Astrocyte of the spinal cord (primary cell): ENCODE results near the gene PCDHAC2.
A peak's percentile ranks its signal among the peaks of the same experiment; 100 is the strongest.

ENCODE experiments used
- DNase-seq: peaks from one replicate; pipeline ENCODE4 v3.0.0; 2011; ENCODE audit warnings: low read depth, low spot score
- H3K4me3 ChIP-seq: 2 replicates; pipeline ENCODE4 v1.5.1; 2011; ENCODE audit warnings: low read depth, mild to moderate bottlenecking, low read length, moderate library complexity
- in situ Hi-C: cut with HindIII; loops from 2 replicates; pipeline ENCODE4 v1.10.0; 2017; ENCODE audit warnings: low sequenced_read_pairs
- TF ChIP-seq, protein P1 (sequence below): IDR thresholded peaks from 2 replicates; pipeline ENCODE4 v1.5.1; 2012; ENCODE audit warnings: low read depth, mild to moderate bottlenecking, low read length, inconsistent platforms

The PCDHAC2 gene, protein sequence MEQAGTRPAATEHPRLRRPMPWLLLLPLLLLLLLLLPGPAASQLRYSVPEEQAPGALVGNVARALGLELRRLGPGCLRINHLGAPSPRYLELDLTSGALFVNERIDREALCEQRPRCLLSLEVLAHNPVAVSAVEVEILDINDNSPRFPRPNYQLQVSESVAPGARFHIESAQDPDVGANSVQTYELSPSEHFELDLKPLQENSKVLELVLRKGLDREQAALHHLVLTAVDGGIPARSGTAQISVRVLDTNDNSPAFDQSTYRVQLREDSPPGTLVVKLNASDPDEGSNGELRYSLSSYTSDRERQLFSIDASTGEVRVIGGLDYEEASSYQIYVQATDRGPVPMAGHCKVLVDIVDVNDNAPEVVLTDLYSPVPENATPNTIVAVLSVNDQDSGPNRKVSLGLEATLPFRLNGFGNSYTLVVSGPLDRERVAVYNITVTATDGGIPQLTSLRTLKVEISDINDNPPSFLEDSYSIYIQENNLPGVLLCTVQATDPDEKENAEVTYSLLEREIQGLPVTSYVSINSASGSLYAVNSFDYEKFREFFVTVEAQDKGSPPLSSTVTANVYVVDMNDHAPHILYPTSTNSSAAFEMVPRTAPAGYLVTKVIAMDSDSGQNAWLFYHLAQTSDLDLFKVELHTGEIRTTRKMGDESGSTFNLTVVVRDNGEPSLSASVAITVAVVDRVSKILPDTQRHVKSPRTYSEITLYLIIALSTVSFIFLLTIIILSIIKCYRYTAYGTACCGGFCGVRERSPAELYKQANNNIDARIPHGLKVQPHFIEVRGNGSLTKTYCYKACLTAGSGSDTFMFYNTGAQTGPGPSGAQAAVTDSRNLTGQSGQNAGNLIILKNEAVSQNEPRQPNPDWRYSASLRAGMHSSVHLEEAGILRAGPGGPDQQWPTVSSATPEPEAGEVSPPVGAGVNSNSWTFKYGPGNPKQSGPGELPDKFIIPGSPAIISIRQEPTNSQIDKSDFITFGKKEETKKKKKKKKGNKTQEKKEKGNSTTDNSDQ

GRCh38 chr5:140966293-140967225, at the start of gene PCDHAC2:
Gene PCDHAC2 (plus strand): TSS chr5:140966476. CDS start chr5:140966767, 291 bp downstream.
- in situ Hi-C loops = no loop called here
- TF ChIP-seq, protein P1, sequence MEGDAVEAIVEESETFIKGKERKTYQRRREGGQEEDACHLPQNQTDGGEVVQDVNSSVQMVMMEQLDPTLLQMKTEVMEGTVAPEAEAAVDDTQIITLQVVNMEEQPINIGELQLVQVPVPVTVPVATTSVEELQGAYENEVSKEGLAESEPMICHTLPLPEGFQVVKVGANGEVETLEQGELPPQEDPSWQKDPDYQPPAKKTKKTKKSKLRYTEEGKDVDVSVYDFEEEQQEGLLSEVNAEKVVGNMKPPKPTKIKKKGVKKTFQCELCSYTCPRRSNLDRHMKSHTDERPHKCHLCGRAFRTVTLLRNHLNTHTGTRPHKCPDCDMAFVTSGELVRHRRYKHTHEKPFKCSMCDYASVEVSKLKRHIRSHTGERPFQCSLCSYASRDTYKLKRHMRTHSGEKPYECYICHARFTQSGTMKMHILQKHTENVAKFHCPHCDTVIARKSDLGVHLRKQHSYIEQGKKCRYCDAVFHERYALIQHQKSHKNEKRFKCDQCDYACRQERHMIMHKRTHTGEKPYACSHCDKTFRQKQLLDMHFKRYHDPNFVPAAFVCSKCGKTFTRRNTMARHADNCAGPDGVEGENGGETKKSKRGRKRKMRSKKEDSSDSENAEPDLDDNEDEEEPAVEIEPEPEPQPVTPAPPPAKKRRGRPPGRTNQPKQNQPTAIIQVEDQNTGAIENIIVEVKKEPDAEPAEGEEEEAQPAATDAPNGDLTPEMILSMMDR = no peak
- DNase-seq = no peak
- H3K4me3 ChIP-seq = peak within 1 kb of the TSS; percentile 37

DNA sequence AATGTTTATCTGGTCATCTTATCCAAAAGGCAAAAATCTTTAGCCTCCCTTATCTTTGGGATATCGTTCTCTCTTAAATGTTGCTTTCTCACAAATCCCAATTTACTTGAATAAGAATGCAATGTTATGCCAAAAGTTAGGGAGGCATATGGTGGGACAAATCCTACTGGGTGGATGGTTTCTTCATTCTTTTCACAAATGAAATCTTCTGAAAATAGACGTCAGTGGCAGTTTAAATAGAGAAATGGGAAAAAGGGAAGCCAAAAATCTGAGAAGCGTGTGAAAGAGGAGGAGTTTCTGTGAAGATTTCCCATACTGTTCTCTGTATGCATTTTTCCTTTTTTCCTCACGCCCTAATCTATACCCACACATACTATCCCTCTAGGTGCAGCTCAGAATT, 42.7 kb upstream of the PCDHAC2 start:
- H3K4me3 ChIP-seq = no peak overlapping the region
- TF ChIP-seq, protein P1 = no peak
- in situ Hi-C loops = no loop called here
- no peak for DNase-seq

- TF ChIP-seq, protein P1 = no peak
- in situ Hi-C loops = no loop called here
- H3K4me3 ChIP-seq = peak within 1 kb of the TSS; percentile 21
- DNase-seq = no peak
Observed at GRCh38 chr5:140925806-140926442, 40.4 kb upstream of the PCDHAC2 start, which contains the start of gene PCDHAC1. Gene PCDHAC1 (plus strand): TSS chr5:140926299. CDS start chr5:140926893, 594 bp downstream.

- in situ Hi-C loops = no loop called here
- TF ChIP-seq, protein P1 = peak; percentile 44
- DNase-seq = peak; percentile 26
- H3K4me3 ChIP-seq = peak overlapping the region; percentile 21
Observed at GRCh38 chr5:140926443-140927227, 39.6 kb upstream of the PCDHAC2 start.

- TF ChIP-seq, protein P1 = no peak
- H3K4me3 ChIP-seq = peak overlapping the region; percentile 21
- no peak for DNase-seq
- in situ Hi-C loops = no loop called here
Observed at GRCh38 chr5:140927228-140927573, 39.1 kb upstream of the PCDHAC2 start.
